ENCODE measurements around the gene IGSF8. TPM values are rescaled to one million over a fixed set of nuclear protein-coding genes. Genes with fewer than 3 reads are reported as not detected.

Gene IGSF8
- total and polyA plus RNA-seq, 2 of the 8 experiments (the other 6 are each of a cell fraction or from before 2014, with no cell fraction given) = 69.6 to 132 TPM

DNA sequence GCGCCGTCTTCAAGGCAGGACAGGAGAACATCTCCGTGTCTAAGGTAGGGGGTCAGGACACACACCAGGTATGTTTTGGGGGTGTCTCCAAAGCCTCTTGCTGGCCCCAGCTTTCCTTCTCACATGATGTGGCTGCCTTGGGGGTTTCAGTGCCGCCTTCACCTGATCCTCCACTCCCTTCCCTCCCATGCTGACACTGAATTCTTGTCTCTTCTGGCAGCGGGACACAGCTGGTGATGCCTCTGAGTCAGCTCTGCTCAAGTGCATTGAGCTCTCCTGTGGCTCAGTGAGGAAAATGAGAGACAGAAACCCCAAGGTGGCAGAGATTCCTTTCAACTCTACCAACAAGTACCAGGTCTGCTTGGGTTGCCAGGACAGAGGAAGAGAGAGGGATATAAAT lies 30.6 kb upstream of the IGSF8 start (continued):
- TF ChIP-seq CBX8 (IDR thresholded peaks at IDR 0.05; ENCODE audit: borderline replicate concordance, low read depth, low read length) (no peak), YY1 (IDR thresholded peaks at IDR 0.05; ENCODE audit: low read depth, low read length) (no peak), RAD21 (IDR thresholded peaks at IDR 0.05 in 1 of 2, conservative IDR thresholded peaks at IDR 0.05 in 1 of 2; ENCODE audit: low read depth in 2 of 2, low read length in 2 of 2) (no peak), SIRT6 (IDR thresholded peaks at IDR 0.05; ENCODE audit: low read length) (no peak), SRF (IDR thresholded peaks at IDR 0.05; ENCODE audit: low read depth, low read length) (no peak), CHD1 (IDR thresholded peaks at IDR 0.05; ENCODE audit: low read depth, low read length) (no peak), BACH1 (IDR thresholded peaks at IDR 0.05; ENCODE audit: low read length) (no peak)

All from H1 (cell line).